Measurements from ENCODE around the gene ZSCAN9.

ZSCAN9 gene

GRCh38 chr6:28269492-28269891 lies 44.4 kb downstream of the ZSCAN9 start:
- no peak for DNase-seq

- no peak for DNase-seq
Observed at GRCh38 chr6:28274888-28275287, 49.8 kb downstream of the ZSCAN9 start.

GRCh38 chr6:28277746-28278145 lies 52.7 kb downstream of the ZSCAN9 start:
- DNase-seq: no peak

GRCh38 chr6:28280595-28281287 lies 55.7 kb downstream of the ZSCAN9 start:
- DNase-seq: no peak

GRCh38 chr6:28281288-28282064 lies 56.4 kb downstream of the ZSCAN9 start, which contains the start of gene PGBD1:
TSS of gene PGBD1 (plus strand) at chr6:28281572. CDS start at chr6:28283814, 2,242 bp downstream.
- peak; percentile 54 for DNase-seq

- no peak for DNase-seq
Observed at GRCh38 chr6:28282926-28283325, 57.9 kb downstream of the ZSCAN9 start.
